Activated CD8-positive, alpha-beta T cell treated with anti-CD3 and anti-CD28 coated beads, Interleukin-2, amount 10 ng/mL, durations not matched to agents 7 days and 5 days (primary cell): ENCODE measurements around the gene VTI1A. TPM values are rescaled to one million over a fixed set of nuclear protein-coding genes. Genes with fewer than 3 reads are reported as not detected.
A peak's percentile ranks its signal among the peaks of the same experiment; 100 is the strongest.

ENCODE experiments used
- ATAC-seq: fragments of 150-1000 bp; cut with Tn5 transposase; one replicate; pipeline ENCODE4 v1.10.0; 2021; ENCODE audit warnings: moderate library complexity
- CTCF ChIA-PET: fragments of 350-600 bp; sonication (Branson Sonifier 250); formaldehyde crosslinking; loops from one replicate; lab custom pipeline; 2021; ENCODE audit warnings: antibody characterized with exemption; lab: Charles Lee
- POLR2A ChIA-PET: fragments of 350-600 bp; sonication (Branson Sonifier 250); formaldehyde crosslinking; loops from one replicate; lab custom pipeline; 2021; ENCODE audit warnings: antibody characterized with exemption; lab: Charles Lee
- DNase-seq: peaks from one replicate; pipeline ENCODE4 v3.0.0-alpha.2; 2020
- H3K27ac Mint-ChIP-seq: one replicate; pipeline ENCODE4 v1.8.0; 2021; ENCODE audit warnings: mild to moderate bottlenecking, mixed read lengths
- H3K27me3 Mint-ChIP-seq: one replicate; pipeline ENCODE4 v1.8.0; 2021; ENCODE audit warnings: low read depth, mixed read lengths
- H3K36me3 Mint-ChIP-seq: one replicate; pipeline ENCODE4 v1.8.0; 2021; ENCODE audit warnings: low read depth, mixed read lengths
- H3K4me1 Mint-ChIP-seq: one replicate; pipeline ENCODE4 v1.8.0; 2021; ENCODE audit warnings: low read depth, mixed read lengths
- H3K4me3 Mint-ChIP-seq: one replicate; pipeline ENCODE4 v1.8.0; 2021; ENCODE audit warnings: mild to moderate bottlenecking, mixed read lengths
- H3K9me3 Mint-ChIP-seq: one replicate; pipeline ENCODE4 v1.8.0; 2022; ENCODE audit warnings: mixed read lengths; ENCODE audit not compliant: insufficient read depth
- total RNA-seq, 2 experiments: library from RNA; stranded (reverse); gene quantifications; one replicate each; pipeline ENCODE4 v1.2.3, GENCODE V29; 2021

Gene VTI1A
- total RNA-seq, 2 experiments from 2014 or later: 40.2 to 43.7 TPM

DNA sequence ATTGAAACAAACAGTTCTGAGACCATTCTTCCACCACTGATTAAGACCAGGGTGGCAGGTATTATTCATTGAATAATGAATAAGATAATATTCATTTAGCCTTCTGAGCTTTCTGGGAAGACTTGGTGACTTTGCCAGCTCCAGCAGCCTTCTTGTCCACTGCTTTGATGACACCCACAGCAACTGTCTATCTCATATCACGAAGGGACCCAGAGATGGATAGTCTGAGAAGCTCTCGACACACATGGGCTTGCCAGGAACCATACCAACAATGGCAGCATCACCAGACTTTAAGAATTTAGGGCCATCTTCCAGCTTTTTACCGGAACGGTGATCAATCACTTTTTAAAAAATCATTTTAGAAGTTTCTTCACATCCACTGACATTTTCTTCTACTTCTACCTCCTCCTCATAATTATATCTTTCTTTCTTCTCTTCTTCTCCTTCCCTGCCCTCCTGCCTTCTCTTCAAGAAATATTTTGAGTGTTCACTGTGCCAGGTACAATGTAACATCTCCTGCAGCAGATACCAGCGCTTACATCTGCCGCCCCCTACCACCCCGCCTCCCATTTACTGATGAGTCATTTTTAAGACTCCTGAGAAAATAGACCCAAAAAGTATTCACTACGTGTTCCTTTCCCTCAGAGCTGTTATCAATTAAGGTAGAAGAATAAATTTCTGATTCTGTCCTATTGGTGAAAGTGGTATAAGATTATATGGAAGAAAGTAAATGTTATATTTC, 101.7 kb downstream of the VTI1A start:
- ATAC-seq (no peak), DNase-seq (no peak)
- H3K4me1 Mint-ChIP-seq: no peaks in the 10 kb centered on the region
- no peaks in the 10 kb centered on the region for H3K27me3 Mint-ChIP-seq
- ChIA-PET CTCF (no interaction called here), POLR2A (no interaction called here)
- H3K9me3 Mint-ChIP-seq: no peaks in the 10 kb centered on the region
- H3K36me3 Mint-ChIP-seq: peaks cover 6% of the 10 kb centered on the region
- no peak overlapping the region for H3K27ac Mint-ChIP-seq
- H3K4me3 Mint-ChIP-seq: no peak overlapping the region

DNA sequence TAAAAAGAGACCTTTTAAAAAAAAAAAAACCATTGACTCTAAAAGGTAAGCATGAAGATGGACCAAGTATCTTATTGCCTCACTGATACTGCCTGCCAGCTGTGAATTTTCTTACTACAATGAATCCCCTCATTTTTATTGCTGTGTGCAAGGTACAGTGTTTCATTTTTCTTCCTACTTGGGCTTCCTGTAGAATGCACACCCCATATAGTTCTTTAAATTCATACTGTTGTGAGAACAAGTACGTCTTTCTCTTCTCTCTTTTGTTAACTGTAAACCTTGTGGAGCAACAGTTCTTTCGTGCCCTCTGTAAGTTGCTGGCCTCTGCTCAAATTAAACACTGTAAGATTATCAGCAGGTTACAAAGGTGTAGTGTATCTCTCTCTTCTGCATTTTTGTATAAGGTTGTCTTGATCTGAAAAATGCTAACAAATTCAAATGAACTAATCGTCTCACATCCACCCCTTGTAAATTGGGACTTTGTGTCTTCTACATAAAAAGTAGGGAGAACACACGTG, 105.6 kb downstream of the VTI1A start:
- Mint-ChIP-seq H3K4me1 (no peaks in the 10 kb centered on the region), H3K4me3 (no peak overlapping the region), H3K9me3 (no peaks in the 10 kb centered on the region), H3K36me3 (peaks cover 4% of the 10 kb centered on the region), H3K27me3 (no peaks in the 10 kb centered on the region), H3K27ac (no peak overlapping the region)
- ATAC-seq: no peak
- no peak for DNase-seq
- POLR2A ChIA-PET: no interaction called here
- CTCF ChIA-PET: no interaction called here

DNA sequence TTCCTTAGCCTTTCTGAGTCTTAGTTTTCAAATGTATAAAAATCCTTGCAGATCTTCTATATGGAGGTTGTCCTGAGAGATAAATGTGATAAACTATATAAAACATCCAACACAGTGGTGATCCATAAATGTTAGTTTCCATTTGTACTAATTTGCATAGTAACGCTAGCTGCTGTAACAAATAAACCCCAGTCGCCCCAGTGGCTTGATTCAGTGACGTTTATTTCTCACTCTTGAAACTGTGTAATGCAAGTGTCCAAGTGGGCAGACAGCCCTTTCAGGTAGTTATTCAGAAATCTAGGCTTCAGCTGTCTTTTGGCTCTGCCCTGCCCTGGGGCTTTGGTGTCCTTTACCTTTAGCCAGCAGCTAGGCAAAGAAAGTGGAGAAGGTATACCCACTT, 106.3 kb downstream of the VTI1A start:
- H3K9me3 Mint-ChIP-seq: no peaks in the 10 kb centered on the region
- no peak for DNase-seq
- ATAC-seq: no peak
- H3K27me3 Mint-ChIP-seq: no peaks in the 10 kb centered on the region
- no peaks in the 10 kb centered on the region for H3K4me1 Mint-ChIP-seq
- POLR2A ChIA-PET: no interaction called here
- CTCF ChIA-PET: no interaction called here
- no peak overlapping the region for H3K27ac Mint-ChIP-seq
- no peak overlapping the region for H3K4me3 Mint-ChIP-seq
- H3K36me3 Mint-ChIP-seq: peaks cover 4% of the 10 kb centered on the region

DNA sequence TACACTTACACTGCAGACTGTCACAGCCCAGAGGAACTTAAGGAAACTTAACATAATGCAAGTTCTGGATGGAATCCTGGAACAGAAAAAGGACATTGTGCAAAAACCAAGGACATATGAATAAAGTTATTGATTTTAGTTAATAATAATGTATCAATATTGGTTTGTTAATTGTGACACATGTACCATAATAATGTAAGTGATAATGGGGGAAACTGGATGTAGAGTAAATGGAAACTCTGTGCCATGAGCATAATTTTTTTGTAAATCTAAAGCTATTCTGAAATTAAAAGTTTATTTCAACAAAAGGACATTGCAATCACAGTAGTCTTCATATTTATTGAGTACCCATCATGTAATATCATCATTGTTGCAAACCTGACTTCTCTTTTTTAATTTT, 107.2 kb downstream of the VTI1A start:
- POLR2A ChIA-PET: no interaction called here
- DNase-seq (no peak), ATAC-seq (no peak)
- CTCF ChIA-PET: interaction anchor here (1.0 kb wide), 1 partner anchor 37 kb away, joined by 3 read pairs; no protein-coding TSS in a partner anchor
- H3K4me3 Mint-ChIP-seq: no peak overlapping the region
- H3K27ac Mint-ChIP-seq: no peak overlapping the region
- no peaks in the 10 kb centered on the region for H3K27me3 Mint-ChIP-seq
- no peaks in the 10 kb centered on the region for H3K9me3 Mint-ChIP-seq
- no peaks in the 10 kb centered on the region for H3K4me1 Mint-ChIP-seq
- peaks cover 4% of the 10 kb centered on the region for H3K36me3 Mint-ChIP-seq

DNA sequence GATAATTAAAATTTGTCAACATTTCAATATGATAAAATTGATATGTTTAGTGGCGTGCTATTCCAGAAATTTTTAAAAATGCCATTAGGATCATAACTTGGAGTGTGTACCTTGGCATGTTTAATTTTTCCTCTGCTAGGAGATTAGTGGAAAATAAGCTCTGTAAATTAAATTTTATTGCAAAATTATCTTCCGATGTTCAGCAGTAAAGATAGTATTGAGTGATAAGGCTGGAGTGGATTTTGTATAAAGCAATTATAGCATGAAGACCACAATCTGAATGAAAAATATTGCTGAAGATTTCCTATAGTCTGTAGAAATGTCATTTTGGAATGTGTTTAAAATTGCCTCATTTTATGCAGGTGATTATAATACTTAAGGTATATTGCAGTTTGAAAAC, 110.2 kb downstream of the VTI1A start:
- POLR2A ChIA-PET: no interaction called here
- no peak overlapping the region for H3K4me3 Mint-ChIP-seq

DNA sequence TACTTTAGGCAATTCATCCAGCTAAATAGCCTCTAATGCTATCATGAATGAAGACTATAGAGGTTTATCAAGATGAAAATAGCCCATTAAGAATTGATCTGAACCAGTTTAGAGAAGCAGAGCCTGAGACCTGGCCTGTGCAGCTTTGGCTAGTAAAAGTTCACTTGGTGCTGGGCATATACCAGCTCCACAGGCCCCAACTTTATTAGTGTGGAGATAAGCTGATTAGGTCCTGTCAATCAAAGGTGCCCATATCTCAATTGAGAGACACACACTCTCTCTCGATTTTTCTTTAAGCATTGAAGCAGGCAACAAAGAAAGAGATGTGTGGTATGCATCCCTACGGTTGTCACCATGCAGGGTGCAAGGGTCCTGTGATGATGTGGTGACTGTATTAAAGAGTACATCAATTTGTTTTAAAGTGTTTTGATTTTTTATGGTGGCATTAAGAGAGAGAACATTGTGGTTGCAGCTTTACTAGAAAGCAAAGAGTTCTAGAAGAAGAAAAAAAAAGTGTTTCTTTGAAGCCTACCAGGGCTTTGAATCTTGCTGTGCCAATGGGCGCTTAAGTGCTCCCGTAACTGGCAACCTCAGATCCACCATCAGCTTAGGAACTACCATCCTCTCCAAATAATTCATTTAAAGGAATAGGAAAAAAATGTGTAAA, 111.6 kb downstream of the VTI1A start:
- ChIA-PET CTCF (interaction anchor here (1.5 kb wide), 1 partner anchor 11 kb away, joined by 3 read pairs; no protein-coding TSS in a partner anchor), POLR2A (no interaction called here)
- H3K4me1 Mint-ChIP-seq: no peaks in the 10 kb centered on the region
- H3K9me3 Mint-ChIP-seq: no peaks in the 10 kb centered on the region
- no peak for DNase-seq
- H3K27ac Mint-ChIP-seq: no peak overlapping the region
- H3K36me3 Mint-ChIP-seq: no peaks in the 10 kb centered on the region
- no peak for ATAC-seq
- H3K4me3 Mint-ChIP-seq: no peak overlapping the region
- no peaks in the 10 kb centered on the region for H3K27me3 Mint-ChIP-seq

More for the DNA sequence above, 110.2 kb downstream of the VTI1A start:
- no peak for DNase-seq
- no peak for ATAC-seq
- H3K4me1 Mint-ChIP-seq: no peaks in the 10 kb centered on the region
- H3K27me3 Mint-ChIP-seq: no peaks in the 10 kb centered on the region
- H3K36me3 Mint-ChIP-seq: peaks cover 4% of the 10 kb centered on the region
- no peak overlapping the region for H3K27ac Mint-ChIP-seq
- CTCF ChIA-PET: no interaction called here
- H3K9me3 Mint-ChIP-seq: no peaks in the 10 kb centered on the region

DNA sequence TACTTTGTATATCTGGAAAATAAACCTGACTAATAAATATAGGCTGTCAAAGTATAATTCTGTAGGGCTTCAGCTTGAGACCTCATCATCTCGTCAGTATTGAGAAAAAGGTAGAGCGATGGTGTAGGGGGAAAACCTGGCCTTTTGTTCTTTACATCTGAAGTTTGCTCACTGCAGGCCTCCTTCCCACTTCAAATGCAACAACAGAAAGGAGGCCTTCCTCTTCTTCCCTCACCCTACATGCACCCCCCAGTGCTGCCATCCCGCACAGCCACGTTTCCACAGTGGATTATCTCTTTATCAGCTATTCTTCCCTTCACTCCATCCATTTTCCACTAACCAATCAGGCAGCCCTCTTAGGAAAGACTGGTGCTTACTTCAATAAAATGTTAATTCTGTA, 112.3 kb downstream of the VTI1A start:
- Mint-ChIP-seq H3K4me3 (no peak overlapping the region), H3K27ac (no peak overlapping the region), H3K4me1 (no peaks in the 10 kb centered on the region), H3K36me3 (no peaks in the 10 kb centered on the region), H3K9me3 (no peaks in the 10 kb centered on the region), H3K27me3 (no peaks in the 10 kb centered on the region)
- POLR2A ChIA-PET: no interaction called here
- CTCF ChIA-PET: interaction anchor here (1.5 kb wide), 1 partner anchor 11 kb away, joined by 3 read pairs; no protein-coding TSS in a partner anchor
- DNase-seq (no peak), ATAC-seq (no peak)

DNA sequence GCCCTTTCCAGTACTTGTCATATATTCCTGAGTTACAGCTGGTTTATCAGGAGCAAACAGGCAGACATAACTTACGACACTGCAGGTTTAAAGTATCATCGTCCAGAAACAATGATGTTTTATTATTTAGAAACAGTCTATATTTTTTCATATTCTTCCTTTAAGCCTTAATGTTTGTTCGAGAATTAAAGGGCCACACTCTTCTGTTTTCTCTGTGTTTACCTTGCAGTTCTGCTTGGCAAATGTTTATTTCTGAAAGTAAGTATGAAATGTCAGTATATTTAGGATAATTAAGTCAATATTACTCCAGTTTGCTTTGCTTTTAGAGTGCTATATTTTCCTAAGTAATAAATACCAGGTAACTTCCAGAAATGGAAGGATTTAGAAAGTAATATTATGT, 115.1 kb downstream of the VTI1A start:
- DNase-seq (no peak), ATAC-seq (no peak)
- H3K4me3 Mint-ChIP-seq: no peak overlapping the region
- H3K27me3 Mint-ChIP-seq: no peaks in the 10 kb centered on the region
- no peaks in the 10 kb centered on the region for H3K4me1 Mint-ChIP-seq
- ChIA-PET CTCF (no interaction called here), POLR2A (no interaction called here)
- no peak overlapping the region for H3K27ac Mint-ChIP-seq
- H3K9me3 Mint-ChIP-seq: no peaks in the 10 kb centered on the region
- H3K36me3 Mint-ChIP-seq: no peaks in the 10 kb centered on the region

DNA sequence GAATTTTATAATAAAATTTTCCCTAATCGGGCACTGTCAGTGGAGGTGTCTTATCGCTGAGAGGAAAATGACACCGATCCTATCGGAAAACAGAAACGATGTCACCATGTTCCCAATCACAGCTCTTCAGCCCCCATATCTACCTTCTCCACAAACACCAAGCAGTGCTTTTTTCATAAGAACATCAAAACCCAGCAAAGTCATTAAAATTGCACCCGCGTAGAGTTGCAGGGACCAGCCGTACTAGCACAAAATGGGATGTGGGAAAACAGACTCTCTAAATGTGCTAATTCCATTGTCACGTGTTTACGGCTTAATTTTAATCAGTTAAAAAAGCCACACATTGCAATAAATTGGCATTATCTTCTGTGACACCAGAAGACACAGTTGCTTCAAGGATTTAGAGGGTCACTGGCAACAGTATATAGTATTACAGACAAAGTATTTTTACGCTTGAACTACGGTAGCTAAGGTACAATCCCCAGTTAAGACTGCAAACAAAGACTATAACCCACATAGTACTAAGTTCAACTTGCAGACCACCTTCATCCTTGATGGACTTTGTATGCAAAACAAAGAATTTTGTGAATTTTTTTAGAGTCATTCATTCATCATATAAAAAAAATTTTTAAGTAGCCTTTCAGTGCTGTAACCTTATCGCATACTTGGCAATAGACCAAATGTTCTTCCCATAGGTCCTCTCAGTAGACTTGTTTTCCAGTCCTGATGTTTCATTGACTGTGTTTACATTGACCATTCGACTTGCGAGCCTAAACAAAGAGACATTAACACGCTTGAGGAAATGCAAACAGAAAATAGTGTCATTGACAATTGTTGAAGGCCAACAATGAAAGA, 116.0 kb downstream of the VTI1A start:
- POLR2A ChIA-PET: no interaction called here
- CTCF ChIA-PET: no interaction called here
- no peaks in the 10 kb centered on the region for H3K9me3 Mint-ChIP-seq
- no peak for DNase-seq
- H3K36me3 Mint-ChIP-seq: no peaks in the 10 kb centered on the region
- no peak overlapping the region for H3K27ac Mint-ChIP-seq
- no peak for ATAC-seq
- H3K27me3 Mint-ChIP-seq: no peaks in the 10 kb centered on the region
- no peaks in the 10 kb centered on the region for H3K4me1 Mint-ChIP-seq
- no peak overlapping the region for H3K4me3 Mint-ChIP-seq

DNA sequence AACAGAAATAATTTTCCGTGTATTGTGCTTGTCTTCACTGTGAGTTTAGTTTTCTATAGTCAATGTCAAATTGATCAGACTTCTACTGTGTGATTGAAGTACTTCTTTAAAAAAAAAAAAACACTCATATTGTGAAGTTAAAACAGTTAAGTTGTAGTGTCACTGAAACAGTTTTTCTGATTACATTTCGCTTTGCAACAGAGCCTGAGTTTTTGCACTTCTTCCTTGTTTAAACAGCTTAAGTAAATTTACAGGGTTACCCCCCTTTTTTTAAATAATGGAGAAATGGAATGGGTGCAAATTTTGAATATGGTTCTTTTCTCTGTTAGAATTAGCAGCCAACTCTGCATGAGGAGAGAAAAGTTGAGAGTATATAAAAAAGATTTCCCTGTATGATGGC, 117.3 kb downstream of the VTI1A start:
- DNase-seq (no peak), ATAC-seq (no peak)
- Mint-ChIP-seq H3K9me3 (no peaks in the 10 kb centered on the region), H3K27ac (no peak overlapping the region), H3K36me3 (no peaks in the 10 kb centered on the region), H3K4me3 (no peak overlapping the region), H3K27me3 (no peaks in the 10 kb centered on the region), H3K4me1 (no peaks in the 10 kb centered on the region)
- ChIA-PET POLR2A (no interaction called here), CTCF (interaction anchor here (1.0 to 1.4 kb wide), 2 partner anchors 92 to 821 kb away, joined by 3 read pairs; no protein-coding TSS in a partner anchor)

DNA sequence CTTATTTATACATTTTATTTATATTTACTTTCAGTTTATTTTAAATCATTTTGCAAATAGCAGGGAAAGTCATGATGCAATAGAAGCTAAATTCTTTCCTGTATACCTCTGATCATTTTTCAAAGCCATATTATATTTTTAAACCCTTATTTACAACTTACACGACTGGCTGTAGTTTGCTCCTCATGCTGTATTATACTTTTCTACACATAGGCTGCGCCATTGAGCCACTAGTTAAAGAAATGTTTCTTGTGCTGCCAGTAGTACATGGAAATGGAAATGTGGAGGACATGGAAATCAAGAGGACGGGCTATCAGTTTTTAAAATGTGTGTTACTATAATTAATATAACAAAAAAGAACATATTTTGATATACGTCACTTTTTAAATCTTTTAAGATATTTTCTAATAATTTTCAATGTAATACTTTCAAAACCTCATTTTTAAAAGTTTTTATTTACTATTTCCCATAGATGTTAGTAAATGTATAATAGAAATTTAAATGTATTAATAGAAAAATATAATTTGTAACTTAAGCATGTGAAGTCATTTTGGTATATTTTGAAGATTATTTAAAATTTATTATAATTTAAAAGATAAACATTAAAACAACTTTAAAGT, 118.5 kb downstream of the VTI1A start:
- ChIA-PET POLR2A (no interaction called here), CTCF (interaction anchor here (0.7 to 1.6 kb wide), 2 partner anchors 562 to 818 kb away, joined by 3 read pairs; no protein-coding TSS in a partner anchor)
- H3K4me3 Mint-ChIP-seq: no peak overlapping the region
- ATAC-seq (no peak), DNase-seq (peak; percentile 39)
- H3K27ac Mint-ChIP-seq: no peak overlapping the region
- no peaks in the 10 kb centered on the region for H3K36me3 Mint-ChIP-seq
- H3K9me3 Mint-ChIP-seq: no peaks in the 10 kb centered on the region
- H3K4me1 Mint-ChIP-seq: no peaks in the 10 kb centered on the region
- H3K27me3 Mint-ChIP-seq: no peaks in the 10 kb centered on the region
